SK-N-MC (cell line): ENCODE results near the gene INSIG2.

Source experiments
- EZH2 ChIP-seq: fragments of 200-600 bp; sonication (generic); IDR thresholded peaks from one replicate; pipeline ENCODE4 v1.6.1; 2017; ENCODE audit warnings: antibody characterized with exemption
- FOXP2 ChIP-seq: optimal IDR thresholded peaks from 2 replicates; pipeline ENCODE3; 2011; ENCODE audit warnings: mild to moderate bottlenecking, moderate library complexity; ENCODE audit not compliant: insufficient read depth; ENCODE audit errors: extremely low read length, control extremely low read depth
- POLR2AphosphoS5 ChIP-seq: IDR thresholded peaks from 2 replicates; pipeline ENCODE4 v1.6.1; 2012; ENCODE audit warnings: mild to moderate bottlenecking, low read depth, low read length, borderline replicate concordance

- TF ChIP-seq POLR2AphosphoS5 (no peak), EZH2 (no peak), FOXP2 (no peak)
Measured at GRCh38 chr2:118119761-118120400, 31.6 kb downstream of the INSIG2 start.
